Colonic mucosa (tissue), 4 donors: ENCODE data around the gene LCLAT1. TPM values are rescaled to one million over a fixed set of nuclear protein-coding genes. Genes with fewer than 3 reads are reported as not detected.

Experiments used
- DNase-seq: peaks from one replicate; pipeline ENCODE4 v3.0.0-alpha.2; 2020
- H3K27ac ChIP-seq: fragments of 200-600 bp; one replicate; pipeline ENCODE4 v1.8.0; 2021
- H3K27me3 ChIP-seq: fragments of 200-600 bp; one replicate; pipeline ENCODE4 v1.8.0; 2021
- H3K36me3 ChIP-seq: fragments of 200-600 bp; one replicate; pipeline ENCODE4 v1.8.0; 2021
- H3K4me1 ChIP-seq: fragments of 200-600 bp; one replicate; pipeline ENCODE4 v1.8.0; 2021; ENCODE audit warnings: mild to moderate bottlenecking
- H3K4me3 ChIP-seq: fragments of 200-600 bp; one replicate; pipeline ENCODE4 v1.8.0; 2021
- H3K9ac ChIP-seq, 2 donors: one replicate each; pipeline ENCODE4 v1.7.0; 2013; ENCODE audit warnings: control low read depth in 2 of 2, low read depth in 2 of 2, low read length in 2 of 2
- H3K9me3 ChIP-seq: fragments of 200-600 bp; one replicate; pipeline ENCODE4 v1.8.0; 2021
- intact Hi-C: fragments of 100-400 bp; cut with DNase I; formaldehyde crosslinking; loops from one replicate; pipeline ENCODE4 v1.14.1; 2022
- total RNA-seq, 2 donors: library from RNA; stranded (reverse); fragmentation: NEBNext Ultra II Directional in 1 of 2; extraction: Animal tissue kit (Norgen Biotek cat#: 25700) in 1 of 2; gene quantifications; one replicate each; pipeline ENCODE4 v1.2.1, GENCODE V29; 2021
- TF ChIP-seq, protein P1 (sequence below): fragments of 200-600 bp; IDR thresholded peaks from one replicate; pipeline ENCODE4 v1.8.0; 2022; ENCODE audit warnings: antibody characterized with exemption, mild to moderate bottlenecking
- donor health status: healthy.
- donor health status: DM: no; HTN: no; CAD: no.
- donor health status: DM: no; HTN: no; CAD: no.

The LCLAT1 gene
- total RNA-seq, 2 donors from 2014 or later, result 20.0 to 25.5 TPM

DNA sequence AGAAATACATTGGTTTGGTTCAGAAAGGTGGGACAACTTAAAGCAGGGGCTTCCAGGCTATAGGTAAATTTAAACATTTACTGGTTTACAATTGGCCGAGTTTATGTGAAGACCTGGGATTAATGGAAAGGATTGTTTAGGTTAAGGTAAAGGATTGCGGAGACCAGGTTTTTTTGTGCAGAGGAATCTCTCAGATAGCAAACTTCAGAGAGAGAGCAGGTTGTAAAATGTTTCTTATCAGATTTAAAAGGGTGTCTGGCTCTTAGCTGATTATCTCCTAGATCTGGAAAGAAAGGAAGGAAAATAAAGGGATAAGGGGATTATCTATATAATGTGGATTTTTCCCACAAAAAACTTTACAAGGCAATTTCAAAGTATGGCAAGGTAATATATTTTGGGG lies 101.3 kb downstream of the LCLAT1 start:
- H3K4me1 ChIP-seq, result no peaks in the 10 kb centered on the region
- no peaks in the 10 kb centered on the region for H3K36me3 ChIP-seq
- H3K27me3 ChIP-seq, result no peaks in the 10 kb centered on the region
- DNase-seq, result no peak
- H3K9ac ChIP-seq, result no peak overlapping the region
- TF ChIP-seq, protein P1, sequence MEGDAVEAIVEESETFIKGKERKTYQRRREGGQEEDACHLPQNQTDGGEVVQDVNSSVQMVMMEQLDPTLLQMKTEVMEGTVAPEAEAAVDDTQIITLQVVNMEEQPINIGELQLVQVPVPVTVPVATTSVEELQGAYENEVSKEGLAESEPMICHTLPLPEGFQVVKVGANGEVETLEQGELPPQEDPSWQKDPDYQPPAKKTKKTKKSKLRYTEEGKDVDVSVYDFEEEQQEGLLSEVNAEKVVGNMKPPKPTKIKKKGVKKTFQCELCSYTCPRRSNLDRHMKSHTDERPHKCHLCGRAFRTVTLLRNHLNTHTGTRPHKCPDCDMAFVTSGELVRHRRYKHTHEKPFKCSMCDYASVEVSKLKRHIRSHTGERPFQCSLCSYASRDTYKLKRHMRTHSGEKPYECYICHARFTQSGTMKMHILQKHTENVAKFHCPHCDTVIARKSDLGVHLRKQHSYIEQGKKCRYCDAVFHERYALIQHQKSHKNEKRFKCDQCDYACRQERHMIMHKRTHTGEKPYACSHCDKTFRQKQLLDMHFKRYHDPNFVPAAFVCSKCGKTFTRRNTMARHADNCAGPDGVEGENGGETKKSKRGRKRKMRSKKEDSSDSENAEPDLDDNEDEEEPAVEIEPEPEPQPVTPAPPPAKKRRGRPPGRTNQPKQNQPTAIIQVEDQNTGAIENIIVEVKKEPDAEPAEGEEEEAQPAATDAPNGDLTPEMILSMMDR, result no peak
- no peak overlapping the region for H3K27ac ChIP-seq
- no peaks in the 10 kb centered on the region for H3K9me3 ChIP-seq
- H3K4me3 ChIP-seq, result no peak overlapping the region
- intact Hi-C loops, result no loop called here

- intact Hi-C loops, result no loop called here
- no peak for DNase-seq
- Histone ChIP-seq H3K9me3 (no peaks in the 10 kb centered on the region), H3K9ac (no peak overlapping the region), H3K27me3 (no peaks in the 10 kb centered on the region), H3K27ac (no peak overlapping the region), H3K4me3 (no peak overlapping the region), H3K4me1 (no peaks in the 10 kb centered on the region), H3K36me3 (no peaks in the 10 kb centered on the region)
- TF ChIP-seq, protein P1, result no peak
These were observed 102.0 kb downstream of the LCLAT1 start for GRCh38 chr2:30549096-30549495.

GRCh38 chr2:30559544-30560275 lies 112.7 kb downstream of the LCLAT1 start:
- intact Hi-C loops, result no loop called here
- DNase-seq, result no peak
- Histone ChIP-seq H3K4me3 (no peak overlapping the region), H3K9ac (no peak overlapping the region), H3K27ac (no peak overlapping the region), H3K36me3 (no peaks in the 10 kb centered on the region), H3K27me3 (no peaks in the 10 kb centered on the region), H3K4me1 (no peaks in the 10 kb centered on the region), H3K9me3 (no peaks in the 10 kb centered on the region)
- TF ChIP-seq, protein P1, result no peak

GRCh38 chr2:30561349-30561748 lies 114.3 kb downstream of the LCLAT1 start:
- H3K27me3 ChIP-seq, result no peaks in the 10 kb centered on the region
- intact Hi-C loops, result no loop called here
- no peak for DNase-seq
- TF ChIP-seq, protein P1, result no peak
- H3K36me3 ChIP-seq, result no peaks in the 10 kb centered on the region
- no peak overlapping the region for H3K27ac ChIP-seq
- no peaks in the 10 kb centered on the region for H3K9me3 ChIP-seq
- no peaks in the 10 kb centered on the region for H3K4me1 ChIP-seq
- no peak overlapping the region for H3K9ac ChIP-seq
- no peak overlapping the region for H3K4me3 ChIP-seq

DNA sequence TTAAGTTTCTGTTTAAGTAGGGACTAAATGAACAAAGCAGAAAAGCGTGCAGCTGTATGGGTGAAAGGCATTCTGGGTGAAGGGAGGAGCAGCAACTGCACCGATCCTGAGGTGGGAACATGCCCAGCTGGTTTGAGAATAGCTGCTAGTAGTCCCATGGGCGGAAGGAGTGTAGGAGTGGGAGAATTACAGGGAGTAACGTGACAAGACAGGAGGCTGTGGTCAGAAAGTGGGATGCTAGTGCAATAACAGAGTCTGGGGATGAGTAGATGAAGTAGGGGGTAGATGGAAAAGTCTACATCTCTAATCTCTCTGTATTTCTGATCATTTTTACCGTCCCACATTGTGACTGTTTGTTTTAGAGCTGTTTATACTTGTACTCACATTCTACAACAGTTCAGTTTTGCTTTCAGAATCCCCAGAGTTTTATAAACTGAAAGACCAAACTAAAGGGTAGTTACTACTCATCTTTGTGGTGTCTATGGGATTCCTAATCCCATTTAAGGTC lies 118.9 kb downstream of the LCLAT1 start:
- Histone ChIP-seq H3K9me3 (no peaks in the 10 kb centered on the region), H3K4me3 (no peak overlapping the region), H3K27me3 (no peaks in the 10 kb centered on the region), H3K9ac (no peak overlapping the region), H3K27ac (peak overlapping the region; percentile 22), H3K4me1 (no peaks in the 10 kb centered on the region), H3K36me3 (no peaks in the 10 kb centered on the region)
- DNase-seq, result peak; percentile 22
- intact Hi-C loops, result no loop called here
- TF ChIP-seq, protein P1, result no peak
